H9 (cell line): ENCODE data around the gene IL10RA. TPM values are rescaled to one million over a fixed set of nuclear protein-coding genes. Genes with fewer than 3 reads are reported as not detected.

Experiments used
- DNase-seq: peaks from one replicate; pipeline ENCODE4 v3.0.0-alpha.2; 2017
- H2AFZ ChIP-seq: one replicate; pipeline ENCODE4 v1.6.1; 2013; ENCODE audit warnings: mild to moderate bottlenecking, low read length, control low read depth, moderate library complexity
- H2AK5ac ChIP-seq: 2 replicates; pipeline ENCODE4 v1.6.1; 2013; ENCODE audit warnings: low read length, control low read depth, mixed read lengths; ENCODE audit not compliant: insufficient read length
- H2BK120ac ChIP-seq: one replicate; pipeline ENCODE4 v1.6.1; 2013; ENCODE audit warnings: low read depth, mild to moderate bottlenecking, low read length, control low read depth, inconsistent platforms; ENCODE audit not compliant: poor library complexity, severe bottlenecking
- H2BK12ac ChIP-seq: 2 replicates; pipeline ENCODE4 v1.6.1; 2013; ENCODE audit warnings: low read length, control low read depth, mixed read lengths, low read depth; ENCODE audit not compliant: insufficient read length
- H2BK15ac ChIP-seq: 2 replicates; pipeline ENCODE4 v1.6.1; 2013; ENCODE audit warnings: low read depth, low read length, control low read depth
- H2BK20ac ChIP-seq: one replicate; pipeline ENCODE4 v1.6.1; 2013; ENCODE audit warnings: low read depth, mild to moderate bottlenecking, low read length, control low read depth, inconsistent platforms; ENCODE audit not compliant: poor library complexity, severe bottlenecking
- H2BK5ac ChIP-seq: 2 replicates; pipeline ENCODE4 v1.6.1; 2013; ENCODE audit warnings: low read length, control low read depth, mixed read lengths; ENCODE audit not compliant: insufficient read length
- H3K14ac ChIP-seq: 2 replicates; pipeline ENCODE4 v1.6.1; 2013; ENCODE audit warnings: low read length, control low read depth; ENCODE audit not compliant: insufficient read depth
- H3K18ac ChIP-seq: 2 replicates; pipeline ENCODE4 v1.6.1; 2013; ENCODE audit warnings: low read depth, mild to moderate bottlenecking, mixed read lengths, low read length, control low read depth; ENCODE audit not compliant: insufficient read length
- H3K23ac ChIP-seq: 2 replicates; pipeline ENCODE4 v1.6.1; 2013; ENCODE audit warnings: low read length, control low read depth, mixed read lengths, low read depth; ENCODE audit not compliant: insufficient read length
- H3K23me2 ChIP-seq: 2 replicates; pipeline ENCODE4 v1.6.1; 2013; ENCODE audit warnings: low read depth, mild to moderate bottlenecking, mixed read lengths, low read length, control low read depth; ENCODE audit not compliant: insufficient read length, poor library complexity, severe bottlenecking
- H3K27ac ChIP-seq: 2 replicates; pipeline ENCODE4 v1.5.1; 2013; ENCODE audit warnings: low read length, control low read depth, mixed read lengths, low read depth; ENCODE audit not compliant: insufficient read length
- H3K27me3 ChIP-seq: 2 replicates; pipeline ENCODE4 v1.6.1; 2013; ENCODE audit warnings: low read length, control low read depth, inconsistent platforms; ENCODE audit not compliant: insufficient read depth
- H3K4ac ChIP-seq: 2 replicates; pipeline ENCODE4 v1.6.1; 2013; ENCODE audit warnings: low read depth, mild to moderate bottlenecking, control low read depth, inconsistent platforms, low read length, moderate library complexity
- H3K4me1 ChIP-seq: 2 replicates; pipeline ENCODE4 v1.6.1; 2013; ENCODE audit warnings: low read length, control low read depth, inconsistent platforms; ENCODE audit not compliant: insufficient read depth
- H3K4me2 ChIP-seq: 2 replicates; pipeline ENCODE4 v1.6.1; 2013; ENCODE audit warnings: low read length, control low read depth, mixed read lengths; ENCODE audit not compliant: insufficient read length, insufficient read depth
- H3K56ac ChIP-seq: 2 replicates; pipeline ENCODE4 v1.6.1; 2013; ENCODE audit warnings: low read depth, mild to moderate bottlenecking, mixed read lengths, low read length, control low read depth; ENCODE audit not compliant: insufficient read length
- H3K79me1 ChIP-seq: 2 replicates; pipeline ENCODE4 v1.6.1; 2013; ENCODE audit warnings: low read depth, mild to moderate bottlenecking, moderate library complexity, low read length, control low read depth, inconsistent platforms; ENCODE audit not compliant: insufficient read depth, poor library complexity, severe bottlenecking
- H3K79me2 ChIP-seq: 2 replicates; pipeline ENCODE4 v1.6.1; 2013; ENCODE audit warnings: low read length, control low read depth, inconsistent platforms; ENCODE audit not compliant: insufficient read depth
- H3K9ac ChIP-seq: 2 replicates; pipeline ENCODE4 v1.6.1; 2013; ENCODE audit warnings: low read length, control low read depth, mixed read lengths; ENCODE audit not compliant: insufficient read length; ENCODE audit errors: extremely low read depth
- H3K9me3 ChIP-seq: one replicate; pipeline ENCODE4 v1.6.1; 2013; ENCODE audit warnings: low read depth, low read length, inconsistent platforms; ENCODE audit not compliant: control insufficient read depth
- H3T11ph ChIP-seq: one replicate; pipeline ENCODE4 v1.6.1; 2013; ENCODE audit warnings: mild to moderate bottlenecking, low read length, control low read depth, inconsistent platforms
- H4K20me1 ChIP-seq: one replicate; pipeline ENCODE4 v1.6.1; 2013; ENCODE audit not compliant: control insufficient read depth, insufficient read length, insufficient read depth
- H4K5ac ChIP-seq: 2 replicates; pipeline ENCODE4 v1.6.1; 2013; ENCODE audit warnings: low read depth, mild to moderate bottlenecking, mixed read lengths, low read length, control low read depth; ENCODE audit not compliant: insufficient read length
- H4K8ac ChIP-seq: replicated peaks from 2 replicates; pipeline ENCODE4 v1.6.1; 2013; ENCODE audit warnings: low read length, control low read depth, mixed read lengths, low read depth; ENCODE audit not compliant: insufficient read length
- H4K91ac ChIP-seq: 2 replicates; pipeline ENCODE4 v1.6.1; 2013; ENCODE audit warnings: low read depth, mild to moderate bottlenecking, moderate library complexity, mixed read lengths, low read length, control low read depth; ENCODE audit not compliant: insufficient read length
- H3K27ac Mint-ChIP-seq, 3 experiments: 2 replicates in 2 of 3; 3 replicates in 1 of 3; pipeline ENCODE4 v1.8.0; 2020 to 2021; ENCODE audit warnings: mixed read lengths in 3 of 3, mild to moderate bottlenecking in 1 of 3, moderate library complexity in 1 of 3
- H3K27me3 Mint-ChIP-seq: 2 replicates; pipeline ENCODE4 v1.8.0; 2021; ENCODE audit warnings: low read depth, mild to moderate bottlenecking, moderate library complexity, mixed read lengths
- H3K36me3 Mint-ChIP-seq, 3 experiments: 2 replicates in 2 of 3; 3 replicates in 1 of 3; pipeline ENCODE4 v1.8.0; 2020 to 2021; ENCODE audit warnings: low read depth in 3 of 3, mixed read lengths in 3 of 3; ENCODE audit not compliant: insufficient read depth in 1 of 3
- H3K4me1 Mint-ChIP-seq, 2 experiments: 2 replicates each; pipeline ENCODE4 v1.8.0; 2020; ENCODE audit warnings: mixed read lengths in 2 of 2
- H3K4me3 Mint-ChIP-seq, 2 experiments: 2 replicates in 1 of 2; 3 replicates in 1 of 2; pipeline ENCODE4 v1.8.0; 2020 to 2021; ENCODE audit warnings: mild to moderate bottlenecking in 2 of 2, mixed read lengths in 2 of 2, moderate library complexity in 1 of 2
- H3K9me3 Mint-ChIP-seq, 2 experiments: 2 replicates in 1 of 2; 3 replicates in 1 of 2; pipeline ENCODE4 v1.8.0; 2020; ENCODE audit warnings: mild to moderate bottlenecking in 2 of 2, mixed read lengths in 2 of 2, moderate library complexity in 1 of 2
- CTCF ChIP-seq: fragments of 200-600 bp; sonication (generic); conservative IDR thresholded peaks from 3 replicates; pipeline ENCODE4 v1.8.0; 2021; ENCODE audit warnings: antibody characterized with exemption, mild to moderate bottlenecking
- WGBS: extraction: QIAGEN DNeasy Blood & Tissue Kit; methylation state at CpG from one replicate; pipeline ENCODE4 v1.1.7; 2013; ENCODE audit warnings: missing lambda C conversion rate, low lambda C conversion rate, mixed read lengths; ENCODE audit not compliant: insufficient read length; ENCODE audit errors: extremely low coverage; 5-methylcytosine and 5-hydroxymethylcytosine counted together
- long read RNA-seq: library from polyadenylated mRNA; unstranded; transcript quantifications from one replicate; pipeline ENCODE4 v2.0.0, GENCODE V29; 2020
- total RNA-seq: library from RNA; stranded (reverse); gene quantifications from 2 replicates; pipeline ENCODE4 v1.2.1, GENCODE V29; 2021

Gene IL10RA
- total RNA-seq, result not detected in 2 replicates
- long read RNA-seq, result 0 reads

GRCh38 chr11:117985953-117986887 is at the start of gene IL10RA:
IL10RA (plus strand) TSS chr11:117986394; CDS start chr11:117986468, 74 bp downstream.
- Histone ChIP-seq H3K4me1 (no peaks in the 10 kb centered on the region), H3K18ac (peak within 1 kb of the TSS; percentile 76), H3K9ac (peak within 1 kb of the TSS; percentile 18), H3K79me1 (no peaks in the 10 kb centered on the region), H3K27me3 (peaks cover 14% of the 10 kb centered on the region; the same call in 1 of the 2 replicates), H2BK12ac (no peak within 1 kb of the TSS), H2BK120ac (no peak within 1 kb of the TSS), H4K20me1 (no peaks in the 10 kb centered on the region), H2BK5ac (no peak within 1 kb of the TSS), H3K4me2 (peak within 1 kb of the TSS; percentile 72), H4K91ac (no peak within 1 kb of the TSS), H2BK15ac (no peak within 1 kb of the TSS), H4K8ac (no peak within 1 kb of the TSS), H2AK5ac (no peak within 1 kb of the TSS), H3T11ph (no peak within 1 kb of the TSS), H3K56ac (no peak within 1 kb of the TSS), H3K23me2 (peaks cover 3% of the 10 kb centered on the region), H3K79me2 (no peaks in the 10 kb centered on the region), H3K27ac (no peak within 1 kb of the TSS), H2BK20ac (no peak within 1 kb of the TSS), H3K9me3 (peaks cover 4% of the 10 kb centered on the region), H2AFZ (no peak within 1 kb of the TSS), H3K14ac (peak within 1 kb of the TSS; percentile 77), H4K5ac (no peak within 1 kb of the TSS), H3K23ac (no peak within 1 kb of the TSS), H3K4ac (no peak within 1 kb of the TSS)
- H3K27me3 Mint-ChIP-seq, result peaks cover 70% of the 10 kb centered on the region
- H3K9me3 Mint-ChIP-seq, result peaks cover 0 to 4% of the 10 kb centered on the region in 2 experiments; a peak in 1 of 5 replicates
- TF ChIP-seq CTCF, result no peak
- peak within 1 kb of the TSS; percentile 75 to 84 for H3K4me3 Mint-ChIP-seq
- no CpG with 5 or more reads among the region's 71 CpGs for WGBS
- peak; percentile 92 for DNase-seq
- peaks cover 6 to 13% of the 10 kb centered on the region in 2 experiments for H3K4me1 Mint-ChIP-seq
- H3K36me3 Mint-ChIP-seq, result no peaks in the 10 kb centered on the region; a peak in 2 of 7 replicates
- H3K27ac Mint-ChIP-seq, result peak within 1 kb of the TSS in 1 of 3 experiments; percentile 75; a peak in 2 of 7 replicates
